Body of pancreas (tissue), 4 donors: ENCODE data around the gene ARHGAP26.

Experiments used
- CTCF ChIP-seq, 7 experiments: fragments of 450-650 bp in 4 of 7; fragments of 200-600 bp in 3 of 7; sonication (generic) in 3 of 7; IDR thresholded peaks; one replicate each; pipeline ENCODE4 v1.5.1; 2016 to 2019; ENCODE audit warnings: antibody characterized with exemption in 7 of 7
- POLR2A ChIP-seq, 3 donors: fragments of 450-650 bp; IDR thresholded peaks; one replicate each; pipeline ENCODE4 v1.6.1; 2016; ENCODE audit warnings: antibody characterized with exemption in 3 of 3, mild to moderate bottlenecking in 2 of 3

- TF ChIP-seq CTCF (IDR thresholded peaks at IDR 0.05) (no peak), POLR2A (IDR thresholded peaks at IDR 0.05) (no peak)
Measured at GRCh38 chr5:142835540-142835939, 65.4 kb downstream of the ARHGAP26 start.
